ENCODE data around the gene FBN1.

Gene FBN1

DNA sequence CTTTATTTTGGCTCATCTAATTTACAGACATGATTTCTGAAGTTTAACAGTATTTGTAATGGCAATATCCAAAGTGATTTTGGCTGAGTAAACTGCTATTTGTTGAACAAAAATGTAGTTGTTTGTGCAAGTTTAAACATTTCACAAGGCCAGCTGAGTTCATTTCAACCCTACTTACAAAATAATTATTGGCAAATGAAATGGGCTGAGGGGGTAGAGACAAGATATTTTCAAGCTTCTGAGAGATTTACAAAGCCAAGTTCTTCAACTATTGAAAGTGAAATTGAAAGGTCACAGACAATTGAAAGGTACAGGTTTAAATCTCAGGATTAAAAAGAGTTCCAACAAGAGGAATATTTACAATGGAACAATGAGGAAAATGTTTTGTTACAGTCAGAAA lies 237.2 kb downstream of the FBN1 start:
- no peak for DNase-seq (ENCODE audit: low read depth in 1 of 2, low spot score in 1 of 2)

GRCh38 chr15:48407646-48408045 lies 237.9 kb downstream of the FBN1 start:
- DNase-seq (ENCODE audit: low read depth in 1 of 2, low spot score in 1 of 2) = no peak

GRCh38 chr15:48406911-48407310 lies 238.6 kb downstream of the FBN1 start:
- no peak for DNase-seq (ENCODE audit: low read depth in 1 of 2, low spot score in 1 of 2)

GRCh38 chr15:48406266-48406891 lies 239.1 kb downstream of the FBN1 start:
- no peak for DNase-seq (ENCODE audit: low read depth in 1 of 2, low spot score in 1 of 2)

DNA sequence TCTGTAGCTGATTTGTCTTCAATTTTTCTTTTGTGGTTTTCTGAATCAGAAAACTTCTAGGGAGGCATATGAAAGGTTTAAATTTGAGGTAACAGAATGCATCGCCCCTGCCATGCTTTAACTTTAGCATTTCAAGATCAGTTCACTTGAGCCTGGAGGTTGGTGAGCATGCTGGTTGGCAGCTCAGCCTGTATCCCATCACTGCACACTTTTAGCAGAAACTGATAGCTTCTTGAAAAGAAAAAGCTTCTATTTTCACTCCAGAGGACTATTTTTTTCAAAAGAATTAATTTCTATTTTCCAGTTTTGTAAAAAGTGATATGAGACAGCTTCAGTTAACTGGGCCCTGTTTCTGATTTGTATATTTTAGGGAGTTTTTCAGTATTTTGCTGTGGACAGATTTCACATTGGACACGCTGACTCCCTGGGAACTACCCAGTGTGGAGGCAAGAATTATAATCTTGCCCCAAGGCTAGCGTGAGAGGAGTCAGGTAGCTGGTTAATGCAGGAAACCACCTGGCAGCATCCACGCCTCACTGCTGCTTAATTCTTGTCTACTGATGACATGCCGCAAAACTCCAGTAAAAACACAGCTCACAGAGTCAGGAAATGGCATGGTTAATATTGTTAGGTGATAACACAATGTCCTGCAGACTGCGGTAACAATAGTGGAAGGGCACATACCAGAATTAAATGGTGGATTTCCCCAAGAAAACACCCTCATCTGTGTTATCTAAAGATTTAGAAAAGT lies 242.9 kb downstream of the FBN1 start:
- DNase-seq (ENCODE audit: low read depth in 1 of 2, low spot score in 1 of 2) = no peak

DNA sequence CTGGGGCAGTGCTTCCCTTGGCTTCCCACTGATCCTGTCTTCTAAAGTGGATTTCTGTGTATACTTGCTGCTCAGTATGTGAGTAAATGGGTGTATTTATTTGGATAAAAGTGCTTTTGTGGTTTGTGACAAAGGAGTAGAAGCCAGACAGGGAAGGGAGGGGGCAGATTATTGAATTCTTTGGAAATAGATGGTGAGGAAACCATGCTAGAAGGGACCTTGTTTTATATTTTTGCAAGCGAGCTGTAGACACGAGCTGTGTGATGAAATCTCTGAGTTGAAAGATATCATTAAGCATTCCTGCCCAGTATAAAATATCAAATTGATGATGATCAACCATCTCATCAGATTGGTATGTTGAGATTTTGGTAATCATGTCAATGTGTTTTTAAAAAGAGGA lies 245.4 kb downstream of the FBN1 start:
- DNase-seq (ENCODE audit: low read depth in 1 of 2, low spot score in 1 of 2) = no peak

- DNase-seq (ENCODE audit: low read depth in 1 of 2, low spot score in 1 of 2) = no peak
Observed at GRCh38 chr15:48397841-48398240, 247.7 kb downstream of the FBN1 start.

DNA sequence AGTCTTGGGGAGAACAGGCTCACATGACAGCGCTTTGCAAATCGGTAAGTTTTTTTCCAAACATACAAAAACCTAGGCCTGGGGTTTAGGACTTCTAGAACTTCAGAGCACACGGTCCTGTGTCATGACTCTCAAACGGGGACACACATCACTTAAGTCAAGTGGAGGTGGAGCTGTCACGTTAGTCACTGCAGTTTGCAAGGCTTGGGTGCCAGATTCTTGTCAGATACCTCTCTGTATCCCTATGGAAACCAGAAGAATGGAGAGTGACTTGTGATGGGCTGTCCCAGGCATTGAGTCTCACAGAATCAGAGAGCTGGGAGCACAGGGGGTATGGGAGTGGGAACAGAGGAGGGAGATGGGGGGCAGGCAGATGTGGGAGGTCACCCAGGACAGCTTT lies 249.5 kb downstream of the FBN1 start:
- DNase-seq (ENCODE audit: low read depth in 1 of 2, low spot score in 1 of 2) = no peak

GRCh38 chr15:48395521-48396011 lies 249.9 kb downstream of the FBN1 start:
- DNase-seq (ENCODE audit: low read depth in 1 of 2, low spot score in 1 of 2) = no peak

GRCh38 chr15:48394970-48395369 lies 250.5 kb downstream of the FBN1 start:
- DNase-seq (ENCODE audit: low read depth in 1 of 2, low spot score in 1 of 2) = no peak

DNA sequence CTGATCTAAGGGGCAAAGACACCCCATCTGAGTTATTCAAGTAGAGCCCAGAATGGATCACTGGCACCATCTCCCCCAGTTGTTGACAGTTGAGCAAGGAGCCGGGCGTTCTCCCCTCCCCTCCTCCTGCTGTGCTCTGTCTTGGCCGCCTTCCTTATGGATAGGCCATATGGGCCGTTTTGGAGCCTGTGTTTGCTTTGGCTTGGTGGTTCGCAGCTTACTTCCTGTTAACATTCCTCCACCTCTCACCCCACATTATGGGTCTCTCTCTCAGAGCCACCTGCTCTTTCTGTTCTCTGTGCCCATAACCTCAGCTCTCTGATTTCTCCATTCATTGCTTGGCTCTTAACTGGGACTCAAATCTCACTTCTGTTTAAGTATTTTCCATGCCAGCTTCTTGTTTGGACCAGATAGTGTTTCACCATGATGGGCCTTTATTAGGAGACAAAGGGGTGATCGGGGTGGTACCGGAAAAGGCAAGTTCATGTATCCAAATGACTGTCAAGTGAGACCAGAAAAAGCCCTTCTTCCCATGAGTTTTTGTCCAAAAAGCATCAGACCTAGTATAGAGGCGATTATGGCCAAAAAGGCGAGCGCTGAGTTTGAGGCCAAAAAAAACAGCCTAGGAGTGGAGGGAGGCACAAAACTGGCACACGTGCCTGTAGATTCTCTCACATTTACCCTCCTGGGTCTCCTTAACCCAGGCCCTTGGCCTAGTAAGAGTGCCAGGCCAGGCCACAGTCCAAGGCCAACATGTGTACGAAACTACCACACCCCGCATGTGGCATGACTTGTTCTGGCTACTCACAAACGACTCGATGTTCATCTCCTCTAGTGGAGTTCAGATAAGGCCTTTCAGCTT lies 251.6 kb downstream of the FBN1 start:
- no peak for DNase-seq (ENCODE audit: low read depth in 1 of 2, low spot score in 1 of 2)

GRCh38 chr15:48392356-48392755 lies 253.2 kb downstream of the FBN1 start:
- DNase-seq (ENCODE audit: low read depth in 1 of 2, low spot score in 1 of 2) = no peak

- no peak for DNase-seq (ENCODE audit: low read depth in 1 of 2, low spot score in 1 of 2)
Observed at GRCh38 chr15:48391950-48392349, 253.6 kb downstream of the FBN1 start.

GRCh38 chr15:48389691-48390143 lies 255.8 kb downstream of the FBN1 start:
- no peak for DNase-seq (ENCODE audit: low read depth in 1 of 2, low spot score in 1 of 2)

DNA sequence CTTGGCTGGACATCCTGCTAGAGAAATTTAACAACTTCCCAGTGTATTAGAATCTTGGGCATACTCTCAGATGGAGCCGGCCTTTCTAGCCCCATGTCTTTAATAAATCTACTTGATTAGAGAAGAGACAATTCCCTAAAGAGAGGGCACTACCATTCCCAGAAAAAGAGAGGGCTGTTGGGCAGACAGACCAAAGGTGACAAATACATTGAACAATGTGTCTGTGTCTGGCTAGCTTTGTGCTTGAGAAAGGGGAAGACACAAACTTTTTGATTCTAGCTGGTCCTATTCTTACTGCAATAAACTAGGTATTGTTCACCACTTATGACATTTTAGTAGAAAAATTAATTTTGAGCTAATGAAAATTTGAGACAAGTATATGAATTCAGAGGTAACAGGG lies 256.6 kb downstream of the FBN1 start:
- no peak for DNase-seq (ENCODE audit: low read depth in 1 of 2, low spot score in 1 of 2)

GRCh38 chr15:48388016-48388851 lies 257.3 kb downstream of the FBN1 start:
- no peak for DNase-seq (ENCODE audit: low read depth in 1 of 2, low spot score in 1 of 2)

- DNase-seq (ENCODE audit: low read depth in 1 of 2, low spot score in 1 of 2) = no peak
Observed at GRCh38 chr15:48385031-48385830, 260.3 kb downstream of the FBN1 start.

DNA sequence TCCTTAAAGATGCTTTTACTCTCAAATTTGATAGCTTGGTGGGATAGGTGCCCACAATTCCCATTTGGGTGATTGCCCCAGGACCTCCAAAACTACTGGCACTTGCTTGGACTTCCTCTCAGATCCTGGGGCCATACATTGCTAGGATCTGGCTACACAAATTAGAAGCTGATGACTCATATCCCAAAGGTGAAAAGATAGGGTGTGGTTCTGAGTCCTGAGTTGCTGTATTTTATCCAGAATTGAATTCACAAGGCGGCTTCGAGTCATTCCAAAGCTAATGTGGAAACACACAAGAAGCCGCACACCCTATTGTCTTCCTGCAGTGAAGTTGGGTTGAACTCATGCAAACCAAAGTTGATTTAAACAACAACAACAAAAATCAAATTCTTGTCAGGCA lies 260.9 kb downstream of the FBN1 start:
- no peak for DNase-seq (ENCODE audit: low read depth in 1 of 2, low spot score in 1 of 2)

- DNase-seq (ENCODE audit: low read depth in 1 of 2, low spot score in 1 of 2) = no peak
Observed at GRCh38 chr15:48383031-48383430, 262.5 kb downstream of the FBN1 start.

DNA sequence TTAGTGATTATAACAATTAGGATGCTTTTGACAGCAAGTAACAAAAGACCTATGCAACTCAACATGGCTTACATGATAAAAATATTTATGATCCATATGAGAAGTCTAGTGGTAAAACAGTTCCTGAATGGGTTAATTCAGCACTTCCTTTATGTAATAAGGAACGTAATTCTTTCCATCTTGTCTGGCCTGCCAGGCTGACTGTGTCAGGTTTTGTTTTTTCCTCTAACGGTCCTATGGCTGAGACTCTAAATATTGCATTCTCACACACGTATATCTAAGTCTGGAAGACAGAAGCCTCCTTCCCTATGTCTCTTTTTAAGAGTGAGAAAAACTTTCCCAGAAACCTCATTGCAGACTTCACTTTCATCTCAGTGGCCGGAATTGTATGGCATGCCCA lies 263.6 kb downstream of the FBN1 start:
- no peak for DNase-seq (ENCODE audit: low read depth in 1 of 2, low spot score in 1 of 2)
